ENCODE measurements around the gene MRGPRF.
A peak's percentile ranks its signal among the peaks of the same experiment; 100 is the strongest.

Gene MRGPRF

DNA sequence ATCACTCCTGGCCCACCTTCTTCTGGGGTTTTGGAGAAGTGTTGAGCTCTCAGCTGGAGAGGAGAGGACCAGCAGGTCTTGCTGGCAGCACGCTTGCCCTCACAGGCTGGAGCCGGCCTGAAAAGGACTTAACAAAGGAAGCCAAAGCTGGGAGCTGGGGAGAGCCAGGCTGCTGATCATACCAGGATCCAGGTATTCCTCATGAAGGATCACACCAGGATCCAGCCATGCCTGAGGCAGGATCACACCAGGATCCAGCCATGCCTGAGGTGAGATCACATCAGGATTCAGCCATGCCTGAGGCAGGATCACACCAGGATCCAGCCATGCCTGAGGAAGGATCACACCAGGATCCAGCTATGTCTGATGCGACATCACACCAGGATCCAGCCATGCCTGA lies 49.3 kb downstream of the MRGPRF start:
- DNase-seq (ENCODE audit: low spot score): peak; percentile 56

GRCh38 chr11:68962527-68963250 lies 50.4 kb downstream of the MRGPRF start:
- no peak for DNase-seq (ENCODE audit: low spot score)

DNA sequence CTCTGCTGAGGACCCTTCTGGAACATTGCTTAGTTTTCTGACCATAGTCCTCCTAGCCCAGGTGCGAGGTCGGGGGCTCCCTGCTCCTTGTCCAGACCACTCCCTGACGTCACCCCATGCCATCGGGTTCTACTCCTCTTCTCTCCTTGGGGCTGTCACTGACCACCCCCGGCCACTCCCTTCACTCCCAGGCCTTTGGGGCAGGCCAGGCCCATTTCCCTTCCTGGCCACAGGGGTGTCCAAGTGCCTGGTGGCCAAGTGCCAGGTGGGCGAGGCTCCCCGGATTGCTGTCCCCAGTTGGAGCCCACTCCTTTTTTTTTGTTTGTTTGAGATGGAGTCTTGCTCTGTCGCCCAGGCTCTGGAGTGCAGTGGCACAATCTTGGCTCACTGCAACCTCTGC lies 51.8 kb downstream of the MRGPRF start:
- no peak for DNase-seq (ENCODE audit: low spot score)

- DNase-seq (ENCODE audit: low spot score): no peak
Observed at GRCh38 chr11:68960294-68961071, 52.6 kb downstream of the MRGPRF start.

GRCh38 chr11:68959465-68960293 lies 53.4 kb downstream of the MRGPRF start:
- no peak for DNase-seq (ENCODE audit: low spot score)

GRCh38 chr11:68958211-68958610 lies 54.8 kb downstream of the MRGPRF start:
- DNase-seq (ENCODE audit: low spot score): no peak

- DNase-seq (ENCODE audit: low spot score): no peak
Observed at GRCh38 chr11:68956547-68957254, 56.3 kb downstream of the MRGPRF start.

- DNase-seq (ENCODE audit: low spot score): peak; percentile 81
Observed at GRCh38 chr11:68956142-68956541, 56.9 kb downstream of the MRGPRF start.

DNA sequence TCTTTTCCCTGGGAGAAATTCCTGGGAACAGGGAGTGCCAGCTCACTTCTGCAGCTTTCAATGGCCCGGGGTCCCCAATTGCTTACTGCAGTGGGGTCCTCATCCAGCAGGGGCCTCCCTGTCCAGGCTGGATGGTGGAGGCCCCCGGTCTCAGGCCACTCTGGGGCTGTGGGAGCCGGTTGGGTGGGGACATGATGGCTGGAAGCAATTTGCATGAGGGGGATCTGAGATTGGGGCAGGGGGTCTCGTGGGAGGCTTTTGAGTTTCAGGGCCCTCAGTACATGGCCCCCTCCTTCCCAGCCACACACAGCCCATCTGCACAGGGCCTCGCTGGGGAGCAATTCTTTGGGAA lies 57.5 kb downstream of the MRGPRF start:
- no peak for DNase-seq (ENCODE audit: low spot score)

- DNase-seq (ENCODE audit: low spot score): no peak
Observed at GRCh38 chr11:68954836-68955606, 58.0 kb downstream of the MRGPRF start.

All from ecto neural progenitor cell (in vitro differentiated cells).